ENCODE results near the gene LMCD1.

The LMCD1 gene

DNA sequence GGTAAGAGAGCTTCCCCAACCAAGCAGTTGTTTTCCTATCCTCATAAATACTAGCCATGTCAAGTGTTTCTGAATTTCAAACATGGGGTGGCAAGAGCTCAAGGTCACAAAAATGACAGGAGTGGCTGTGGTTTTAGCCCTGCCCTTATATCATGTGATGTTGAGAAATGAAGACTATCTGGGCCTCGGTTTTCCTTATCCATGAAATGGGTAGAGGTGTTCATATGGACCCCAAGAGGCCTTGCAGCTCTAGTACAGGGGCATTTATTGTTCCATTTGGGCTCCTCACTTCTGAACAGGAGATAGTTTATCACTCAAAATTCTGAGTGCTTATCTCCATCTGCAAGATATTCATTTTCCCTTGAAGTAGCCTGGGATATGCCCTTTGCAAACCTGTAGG lies 35.8 kb downstream of the LMCD1 start:
- DNase-seq (ENCODE audit: low read depth): no peak

DNA sequence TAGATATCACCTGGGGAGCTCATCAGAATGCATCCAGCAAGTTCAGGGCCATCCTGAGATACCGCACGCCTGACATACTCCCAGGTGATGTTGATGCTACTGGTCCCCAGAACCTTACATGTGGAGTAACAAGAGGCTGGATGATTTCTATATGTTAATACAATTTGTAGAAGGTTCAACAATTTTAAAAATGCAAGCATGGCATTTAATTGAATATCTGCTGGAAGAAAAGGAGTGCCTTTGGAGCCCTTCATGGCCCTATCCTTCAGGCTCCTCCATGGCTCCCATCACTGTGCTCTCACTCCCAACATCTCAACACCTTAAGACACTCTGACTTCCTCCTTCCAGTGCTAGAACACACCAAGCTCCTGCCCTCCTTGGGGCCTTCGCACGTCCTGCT lies 36.6 kb downstream of the LMCD1 start:
- DNase-seq (ENCODE audit: low read depth): no peak

DNA sequence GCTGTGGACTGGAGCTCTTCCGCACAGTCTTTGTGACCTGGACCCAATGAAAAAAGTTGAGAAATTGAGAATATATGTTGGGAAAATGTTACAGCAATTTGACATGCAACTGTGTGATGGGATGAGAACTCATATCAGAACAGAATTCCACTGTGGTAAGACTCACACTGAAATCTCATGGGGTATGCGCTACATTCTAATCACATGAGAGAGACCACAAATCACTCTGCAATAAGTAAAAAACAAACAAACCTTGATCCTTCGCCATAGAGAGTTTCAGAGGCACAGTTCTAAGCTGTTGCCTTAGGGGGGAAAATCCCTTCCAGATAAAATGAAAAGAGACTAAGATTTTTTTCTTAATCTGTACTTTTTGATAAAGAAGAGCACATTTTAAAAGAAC lies 37.3 kb downstream of the LMCD1 start:
- no peak for DNase-seq (ENCODE audit: low read depth)

DNA sequence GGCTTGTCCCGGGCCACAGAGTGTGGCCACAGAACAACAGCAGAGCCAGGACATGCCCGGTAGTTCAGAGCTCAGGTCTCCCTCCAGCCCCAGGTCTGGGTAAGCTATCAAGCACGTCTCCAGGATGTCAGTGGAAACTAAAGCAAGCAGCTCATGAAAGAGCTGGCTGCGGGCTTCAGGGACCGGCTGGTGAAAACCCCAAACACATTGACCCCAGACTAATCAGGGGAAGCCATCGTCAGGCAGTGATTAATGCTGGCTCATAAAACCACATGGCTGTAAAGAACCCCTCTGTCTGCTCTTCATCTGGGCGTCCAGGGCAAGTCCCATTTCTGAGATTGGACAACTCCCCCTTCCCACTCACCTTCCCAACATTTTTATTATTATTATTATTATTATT lies 37.8 kb downstream of the LMCD1 start:
- DNase-seq (ENCODE audit: low read depth): no peak

DNA sequence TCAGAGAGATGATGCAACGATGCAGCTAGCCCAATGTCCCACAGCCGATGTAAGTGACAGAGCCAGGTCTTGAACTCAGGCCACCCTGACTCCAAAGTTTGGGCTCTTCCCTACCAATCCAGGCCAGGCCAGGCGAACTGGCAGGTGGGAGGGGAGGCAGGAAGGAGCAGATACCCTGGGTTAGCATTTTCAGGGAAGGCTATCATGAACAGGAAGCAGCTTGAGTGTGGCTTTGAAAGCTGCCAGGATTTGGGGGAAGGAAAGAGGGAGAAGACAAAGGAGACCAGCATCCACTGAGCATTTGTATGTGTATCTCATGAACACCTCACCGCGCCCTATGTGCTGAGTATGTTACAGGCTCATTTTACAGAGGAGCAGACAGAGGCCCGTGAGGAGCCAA lies 38.8 kb downstream of the LMCD1 start:
- DNase-seq (ENCODE audit: low read depth): no peak

DNA sequence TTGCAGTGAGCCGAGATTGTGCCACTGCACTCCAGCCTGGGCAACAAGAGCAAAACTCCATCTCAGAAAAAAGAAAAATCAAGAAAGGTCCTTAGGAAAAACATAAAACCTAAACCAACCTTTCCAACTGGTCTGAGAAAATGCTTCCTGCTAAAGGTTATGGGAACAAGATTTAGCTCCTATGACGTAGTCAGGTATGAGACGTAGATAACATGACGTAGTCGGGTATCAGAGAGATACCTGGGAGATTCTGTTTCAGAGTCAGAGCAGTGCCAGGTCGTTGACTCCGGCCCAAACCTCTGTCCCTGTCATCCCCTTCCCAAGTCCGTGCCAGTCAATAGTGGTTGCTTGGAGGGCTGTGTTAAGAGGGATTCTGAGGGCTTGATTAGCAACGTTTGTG lies 39.9 kb downstream of the LMCD1 start:
- no peak for DNase-seq (ENCODE audit: low read depth)

DNA sequence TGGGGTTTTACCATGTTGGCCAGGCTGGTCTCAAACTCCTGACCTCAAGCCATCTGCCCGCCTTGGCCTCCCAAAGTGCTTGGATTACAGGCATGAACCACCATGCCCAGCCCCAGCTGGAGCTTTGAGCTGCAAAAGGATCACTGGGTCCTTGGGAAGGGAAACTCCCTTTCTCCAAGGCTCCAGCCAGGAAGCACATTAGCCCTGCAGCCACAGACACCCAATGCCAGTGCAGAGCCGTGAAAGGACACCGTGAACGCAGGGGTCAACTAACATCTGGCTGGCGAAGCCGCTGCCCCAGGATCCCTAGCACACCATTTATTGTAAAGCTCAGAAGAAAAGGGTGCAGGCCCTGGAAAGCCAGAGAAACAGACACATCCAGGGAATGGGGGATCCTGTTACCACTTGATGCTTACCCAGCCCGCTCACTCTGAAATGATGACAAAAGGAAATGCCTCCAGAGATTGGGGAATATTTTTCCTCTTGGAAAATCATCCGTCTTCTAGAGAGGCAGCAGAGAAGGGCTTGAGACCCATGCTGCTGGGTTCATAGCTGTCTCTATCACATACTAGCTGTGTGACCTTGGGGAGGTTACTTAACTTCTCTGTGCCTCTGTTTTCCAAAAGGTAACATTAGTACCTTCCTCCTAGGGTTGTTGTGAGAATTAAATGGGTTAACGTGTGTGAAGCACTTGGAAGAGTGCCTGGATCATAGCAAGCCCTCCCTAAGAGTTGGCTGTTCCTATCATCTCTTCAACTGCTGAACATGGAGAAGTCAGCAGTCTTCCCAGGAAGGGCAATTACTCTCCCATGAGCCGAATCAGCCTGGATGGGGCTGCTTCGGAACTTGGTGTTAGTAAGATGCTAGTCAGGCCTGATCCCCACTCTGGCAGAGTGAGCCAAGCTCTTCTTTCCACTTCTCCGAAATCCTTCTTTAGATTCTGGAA lies 40.8 kb downstream of the LMCD1 start:
- DNase-seq (ENCODE audit: low read depth): no peak

DNA sequence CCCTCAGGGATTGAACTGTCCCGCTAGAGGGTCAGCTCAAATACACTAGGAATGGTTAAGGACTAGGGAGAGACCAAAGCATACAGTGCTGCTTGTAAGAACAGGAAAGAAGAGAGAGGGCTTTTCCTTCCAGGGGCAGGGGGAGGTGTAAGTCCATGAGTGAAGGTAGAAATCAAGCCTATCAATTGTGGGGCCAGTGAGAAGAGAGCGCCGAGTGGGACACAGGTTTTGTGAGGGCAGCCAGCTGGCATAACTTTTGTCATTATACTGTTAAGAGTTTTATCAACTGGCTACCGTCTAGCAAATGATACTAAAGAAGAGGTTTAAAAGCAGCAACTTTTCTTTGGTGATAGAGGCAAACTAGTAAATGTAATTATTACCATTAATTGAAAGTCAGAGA lies 45.0 kb downstream of the LMCD1 start:
- DNase-seq (ENCODE audit: low read depth): no peak

DNA sequence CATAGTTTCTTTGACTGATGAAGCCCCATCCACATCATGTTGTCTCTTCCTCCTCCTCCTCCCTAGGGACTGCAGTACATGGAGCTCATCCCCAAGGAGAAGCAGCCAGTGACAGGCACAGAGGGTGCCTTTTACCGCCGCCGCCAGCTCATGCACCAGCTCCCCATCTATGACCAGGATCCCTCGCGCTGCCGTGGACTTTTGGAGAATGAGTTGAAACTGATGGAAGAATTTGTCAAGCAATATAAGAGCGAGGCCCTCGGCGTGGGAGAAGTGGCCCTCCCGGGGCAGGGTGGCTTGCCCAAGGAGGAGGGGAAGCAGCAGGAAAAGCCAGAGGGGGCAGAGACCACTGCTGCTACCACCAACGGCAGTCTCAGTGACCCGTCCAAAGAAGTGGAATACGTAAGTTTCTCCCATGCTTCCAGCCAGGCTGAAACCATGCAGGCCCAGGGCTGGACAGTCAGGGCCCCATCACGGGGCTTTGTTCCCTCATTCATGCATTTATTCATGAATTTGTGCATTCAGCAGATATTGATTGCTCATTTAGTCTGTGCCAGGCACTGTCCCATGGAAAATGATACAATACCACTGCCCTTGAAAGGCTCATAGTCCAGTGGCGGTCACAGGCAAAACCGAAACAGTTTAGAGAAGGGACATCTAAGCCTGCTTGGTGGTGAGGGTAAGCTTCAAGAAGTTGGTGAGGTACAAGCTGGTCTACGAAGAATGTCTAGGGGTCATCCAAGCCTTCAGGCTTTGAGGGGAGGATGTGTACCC lies 47.1 kb downstream of the LMCD1 start:
- DNase-seq (ENCODE audit: low read depth): no peak

DNA sequence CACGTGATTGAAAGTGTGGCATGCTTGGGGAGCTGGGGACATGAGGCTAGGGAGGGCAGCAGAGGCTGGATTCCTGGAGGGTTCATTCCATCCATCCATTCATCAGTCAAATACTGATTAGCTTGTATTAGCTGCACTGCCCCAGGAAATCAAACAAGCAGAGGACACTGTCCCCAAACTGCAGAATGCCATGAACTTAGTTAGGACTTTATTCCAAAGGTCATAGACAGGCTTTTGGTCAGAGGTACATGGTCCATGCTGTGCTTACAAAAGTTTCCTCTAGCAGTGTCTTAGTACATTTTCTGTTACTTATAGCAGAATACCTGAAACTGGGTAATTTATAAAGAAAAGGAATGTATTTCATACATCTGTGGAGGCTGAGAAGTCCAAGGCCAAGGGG lies 47.7 kb downstream of the LMCD1 start:
- no peak for DNase-seq (ENCODE audit: low read depth)

DNA sequence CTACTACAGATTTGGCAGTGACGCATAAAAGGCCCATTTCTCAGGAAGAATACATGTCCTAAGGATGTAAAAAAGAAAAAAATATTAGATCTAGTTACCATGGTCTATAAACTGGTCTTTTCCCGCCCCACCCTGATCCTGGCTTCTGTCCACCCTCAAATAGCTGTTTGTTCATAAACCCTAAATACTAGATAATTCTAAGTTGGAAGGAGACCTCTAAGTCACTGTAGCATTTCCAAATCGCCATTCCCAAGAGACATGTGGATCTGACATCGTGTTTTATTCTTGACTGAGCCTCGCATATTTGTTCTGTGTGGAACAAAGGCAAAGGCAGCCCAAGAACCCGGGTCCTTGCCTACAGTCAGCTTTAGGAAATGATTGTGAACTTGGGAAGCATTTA lies 49.0 kb downstream of the LMCD1 start:
- no peak for DNase-seq (ENCODE audit: low read depth)

DNA sequence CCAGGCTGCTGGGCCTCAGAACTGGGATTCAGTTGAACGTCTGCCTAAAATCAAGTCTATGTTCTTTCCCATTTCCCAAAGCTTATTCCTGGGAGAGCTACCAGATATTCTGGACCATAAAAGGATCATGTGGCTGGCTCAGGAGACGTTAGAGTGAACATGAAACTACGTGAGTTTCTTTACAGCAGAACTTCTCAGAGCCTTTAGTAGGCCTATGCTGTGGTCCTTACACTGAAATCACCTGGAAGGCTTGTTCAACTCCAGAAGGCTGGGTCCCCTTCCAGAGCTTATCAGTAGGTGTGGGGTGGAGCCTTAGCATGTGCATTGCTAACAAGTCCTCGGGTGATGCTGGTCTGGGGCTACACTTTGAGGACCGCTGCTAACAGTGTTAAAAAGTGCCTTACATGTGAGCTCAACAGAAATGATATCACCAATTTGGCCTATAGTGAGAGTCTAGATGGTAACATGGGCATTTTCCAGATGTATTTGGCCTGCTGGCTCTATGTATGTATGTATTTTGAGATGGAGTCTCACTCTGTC lies 50.7 kb downstream of the LMCD1 start:
- no peak for DNase-seq (ENCODE audit: low read depth)

DNA sequence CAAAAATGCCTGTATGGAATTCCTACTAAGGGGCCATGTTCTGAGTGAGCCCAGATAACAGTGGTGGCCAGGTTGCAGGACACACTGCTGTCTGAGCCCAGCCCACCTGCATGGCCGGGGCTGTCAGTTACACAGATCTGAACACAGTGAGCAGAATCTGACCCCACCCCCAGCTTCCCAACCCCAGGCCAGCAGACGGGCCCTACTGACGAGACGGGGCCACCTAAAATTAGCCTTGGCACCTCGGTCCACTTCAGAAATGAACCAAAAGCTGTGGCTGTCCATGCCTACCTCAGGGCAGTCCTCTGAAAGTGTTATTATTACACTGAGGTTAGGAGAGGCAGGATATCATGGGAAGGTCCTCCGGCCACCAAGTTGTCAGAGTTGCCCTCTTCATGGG lies 51.8 kb downstream of the LMCD1 start:
- DNase-seq (ENCODE audit: low read depth): no peak

DNA sequence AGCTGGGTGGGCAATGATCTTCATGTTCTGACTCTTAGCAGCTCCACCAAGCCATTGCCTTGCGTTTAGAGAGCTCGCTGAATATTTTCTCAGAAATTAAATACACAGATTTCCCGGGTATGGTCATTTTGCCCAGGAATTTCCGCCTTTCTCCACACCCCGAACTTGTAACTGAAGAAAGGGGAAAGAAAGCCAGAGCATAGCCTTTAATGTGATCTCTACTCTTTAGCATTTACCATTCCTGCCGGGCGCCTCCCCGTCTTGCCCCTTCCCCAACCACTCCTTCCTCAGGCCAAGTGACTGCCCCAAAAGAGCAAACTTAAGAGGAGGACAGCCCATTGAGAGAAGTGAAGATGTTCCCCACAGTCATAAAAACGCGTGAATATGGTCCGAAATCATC lies 53.1 kb downstream of the LMCD1 start:
- no peak for DNase-seq (ENCODE audit: low read depth)

DNA sequence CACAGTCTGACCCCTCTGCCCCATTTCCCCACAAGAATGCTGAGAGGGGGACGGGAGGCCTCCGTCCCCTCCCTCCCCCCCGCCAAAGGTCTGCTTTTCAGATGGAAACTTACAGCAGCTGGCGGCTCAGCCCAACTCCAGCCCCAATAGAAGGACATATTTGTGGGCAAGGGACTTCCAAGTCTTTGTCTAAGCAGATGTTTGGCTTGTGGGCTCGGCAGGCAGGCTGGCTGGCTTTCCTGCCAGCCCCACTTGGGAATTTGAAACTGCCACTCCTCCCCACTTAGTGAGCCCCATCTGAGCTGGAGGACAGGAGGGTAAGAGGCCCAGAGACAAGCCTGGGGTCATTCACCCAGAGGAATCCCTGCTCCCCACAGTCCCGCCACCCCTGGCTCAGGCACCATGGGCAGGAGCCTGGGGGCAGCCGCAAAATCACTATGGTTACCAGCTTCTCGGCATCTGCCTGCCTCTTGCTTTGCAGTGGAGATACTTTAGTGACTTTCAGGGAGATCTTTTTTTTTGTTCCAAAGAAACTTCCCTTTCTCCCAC lies 53.6 kb downstream of the LMCD1 start:
- DNase-seq (ENCODE audit: low read depth): peak; percentile 92

DNA sequence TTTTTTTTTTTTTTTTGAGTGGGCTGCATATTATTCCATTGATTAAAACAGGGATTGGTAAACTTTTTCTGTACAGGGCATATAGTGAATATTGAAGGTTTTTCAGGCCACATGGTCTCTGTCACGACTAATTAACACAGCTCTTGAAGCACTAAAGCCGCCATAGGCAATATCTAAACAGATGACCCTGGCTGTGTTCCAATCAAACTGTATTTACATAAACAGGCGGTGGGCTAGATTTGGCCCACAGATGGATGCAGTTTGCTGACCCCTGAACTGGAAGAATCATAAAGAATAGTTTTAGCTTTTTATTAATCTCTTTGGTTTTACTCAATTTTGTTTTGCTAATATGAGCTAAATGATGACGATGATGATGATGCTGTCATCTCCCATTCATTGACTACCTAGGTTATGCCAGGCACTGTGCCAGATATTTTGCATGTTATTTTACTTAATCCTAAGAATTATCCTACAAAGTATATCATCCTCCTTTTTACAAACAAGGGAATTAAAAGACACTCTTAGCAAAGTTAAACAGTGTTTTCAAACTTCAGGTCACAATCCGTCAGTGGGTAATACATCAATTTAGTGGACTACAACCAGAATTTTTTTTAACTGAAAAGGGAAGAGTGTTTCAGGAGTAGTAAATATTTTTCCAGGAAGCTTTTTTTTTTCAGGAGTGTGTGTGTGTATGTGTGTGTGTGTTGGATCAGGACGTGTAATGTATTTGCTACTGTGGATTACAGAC lies 54.3 kb downstream of the LMCD1 start:
- DNase-seq (ENCODE audit: low read depth): no peak

DNA sequence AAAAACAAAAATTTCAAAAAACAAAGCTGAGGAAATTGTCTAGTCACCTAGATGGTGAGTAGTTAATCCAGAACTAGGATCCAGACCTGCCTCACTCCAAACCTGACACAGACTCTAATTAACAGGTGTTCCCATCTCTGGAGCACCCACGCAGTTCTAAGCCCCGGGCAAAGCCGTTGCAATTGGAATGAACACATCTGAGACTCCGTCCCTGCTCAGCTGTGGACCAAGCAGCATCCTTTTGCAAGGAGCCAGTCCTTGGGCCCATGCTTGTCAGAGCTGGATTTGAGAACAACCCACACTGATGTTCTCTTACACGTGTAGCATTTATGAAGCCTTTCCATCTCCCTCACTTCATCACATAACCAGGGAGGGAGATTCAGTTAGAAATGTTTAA lies 54.8 kb downstream of the LMCD1 start:
- no peak for DNase-seq (ENCODE audit: low read depth)

DNA sequence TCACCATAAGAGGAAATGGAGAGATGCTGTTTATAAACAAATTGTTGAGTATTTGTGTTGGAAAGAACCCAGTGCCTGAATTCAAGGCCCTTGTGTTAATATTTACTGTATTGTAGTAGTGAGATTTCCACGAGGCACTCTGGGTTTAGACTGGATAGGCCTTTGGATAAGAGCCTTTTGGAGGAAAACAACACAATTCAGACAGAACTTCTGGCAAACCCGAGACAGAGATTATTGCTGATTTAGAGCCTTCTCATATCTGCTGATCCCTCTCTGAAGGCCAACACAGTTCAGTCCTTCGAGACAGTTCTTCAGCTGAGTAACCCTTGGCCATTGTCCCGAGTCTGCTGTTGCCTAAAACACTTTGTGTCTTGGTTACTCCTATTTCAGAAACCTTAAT lies 55.7 kb downstream of the LMCD1 start:
- DNase-seq (ENCODE audit: low read depth): no peak

DNA sequence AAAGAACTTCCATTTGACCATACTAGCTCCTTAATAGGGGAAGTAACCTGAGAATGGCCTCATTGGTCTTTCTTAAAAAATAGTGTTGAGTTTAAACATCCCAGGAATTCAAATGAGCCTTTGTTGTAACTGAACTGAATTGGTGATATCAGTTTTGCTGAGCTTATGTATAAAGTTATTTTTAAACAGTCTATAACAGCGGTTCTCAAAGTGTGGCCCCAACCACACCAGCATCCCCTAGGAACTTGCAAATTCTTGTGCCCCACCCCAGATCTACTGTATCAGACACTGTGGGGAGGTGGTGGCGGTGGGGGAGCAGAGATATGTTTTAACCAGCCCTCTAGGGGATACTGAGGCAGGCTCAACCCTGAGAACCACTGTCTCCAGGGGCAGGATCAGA lies 57.0 kb downstream of the LMCD1 start:
- no peak for DNase-seq (ENCODE audit: low read depth)

DNA sequence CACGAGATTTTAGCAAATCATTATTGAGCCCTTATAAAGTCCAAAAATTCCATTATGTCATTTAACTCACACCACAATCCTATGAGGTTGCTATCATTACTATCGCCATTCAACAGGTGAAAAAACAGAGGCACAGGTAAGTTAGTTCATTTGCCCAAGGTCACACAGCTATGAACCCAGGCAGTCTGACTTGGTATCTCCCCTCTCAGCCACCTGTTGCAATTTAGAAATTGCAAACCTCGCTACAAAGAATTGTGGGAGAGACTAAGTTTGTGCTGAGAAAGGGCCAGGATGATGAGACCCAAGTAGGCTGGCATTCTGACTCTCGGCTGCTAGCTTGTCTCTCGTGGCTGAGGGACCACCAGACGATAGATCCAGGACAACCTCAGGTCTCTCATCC lies 57.7 kb downstream of the LMCD1 start:
- no peak for DNase-seq (ENCODE audit: low read depth)

DNA sequence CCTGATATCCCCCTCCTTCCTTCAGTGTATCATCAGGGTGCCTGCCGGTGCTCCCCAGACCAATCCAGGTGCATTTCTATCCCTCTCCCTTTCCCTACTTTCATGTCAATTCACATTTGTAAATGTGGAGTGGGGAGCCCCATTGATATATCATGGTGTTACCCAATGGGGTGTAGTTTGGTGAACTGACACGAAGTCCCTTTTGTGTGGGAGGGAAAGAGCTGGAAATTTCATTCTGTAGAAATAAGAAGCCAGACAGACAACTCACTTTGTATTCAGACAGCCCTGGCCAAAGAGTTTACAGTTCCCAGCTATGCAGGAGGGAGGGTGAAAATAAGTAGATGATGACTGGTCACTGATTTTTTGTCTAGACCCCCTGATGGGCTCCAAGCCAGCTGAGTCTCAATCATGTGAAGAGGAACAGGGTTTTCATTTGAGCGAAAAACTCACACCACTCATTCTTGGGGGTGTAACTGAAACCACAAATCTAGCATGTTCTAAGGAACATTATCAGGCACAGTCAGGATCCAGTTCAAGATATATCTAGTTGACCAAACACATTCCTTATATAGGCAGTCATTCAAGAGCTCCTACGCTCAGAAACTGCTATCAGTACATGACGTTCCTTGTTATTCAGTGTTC lies 58.9 kb downstream of the LMCD1 start:
- peak; percentile 97 for DNase-seq (ENCODE audit: low read depth)

DNA sequence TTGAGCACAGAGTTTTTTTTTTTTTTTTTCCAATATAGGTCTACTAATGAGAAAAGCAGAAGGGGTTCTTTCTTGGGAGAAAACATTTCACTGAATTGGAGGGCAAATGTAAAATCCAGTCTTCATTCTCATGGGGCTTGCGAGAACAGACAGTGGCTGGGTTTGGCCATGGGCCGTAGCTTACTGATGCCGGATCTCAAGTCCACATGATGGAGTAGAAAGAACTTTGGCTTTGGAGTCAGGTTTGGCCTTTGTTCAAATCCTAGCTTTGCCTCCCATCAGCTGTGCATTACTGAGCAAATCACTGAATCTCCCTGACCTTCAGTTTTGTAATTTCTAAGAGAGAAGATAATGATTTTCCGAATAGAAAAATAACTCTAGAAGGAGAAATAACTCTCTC lies 59.7 kb downstream of the LMCD1 start:
- no peak for DNase-seq (ENCODE audit: low read depth)

Data from HS-27A (cell line).